ENCODE data around the gene SLTM.
A peak's percentile ranks its signal among the peaks of the same experiment; 100 is the strongest.

The SLTM gene

DNA sequence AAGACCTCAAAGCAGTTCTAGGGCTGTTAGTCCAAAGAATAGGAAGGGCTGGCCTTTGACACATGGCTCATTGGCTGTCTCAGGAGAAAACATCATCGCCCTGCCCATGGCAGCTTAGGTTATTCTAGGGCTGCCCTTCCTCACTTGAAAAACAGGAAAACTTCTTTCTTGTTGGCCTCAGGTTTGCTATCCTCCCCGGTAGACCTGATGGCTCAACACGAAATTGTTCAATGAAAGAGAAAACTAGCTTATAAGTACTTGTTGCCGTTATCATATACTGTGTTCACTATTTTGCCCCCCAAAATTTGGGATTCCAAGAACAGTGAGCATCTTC is 602 bp upstream of the SLTM start:
- no peaks in the 10 kb centered on the region for H3K27me3 Mint-ChIP-seq (ENCODE audit: low read depth, poor library complexity)
- peak overlapping the region; percentile 99 for H3K27ac Mint-ChIP-seq
- peaks cover under 1% of the 10 kb centered on the region for H3K36me3 Mint-ChIP-seq (ENCODE audit: low read depth)
- peak overlapping the region; percentile 95 for H3K4me3 Mint-ChIP-seq
- TF ChIP-seq, protein P1, sequence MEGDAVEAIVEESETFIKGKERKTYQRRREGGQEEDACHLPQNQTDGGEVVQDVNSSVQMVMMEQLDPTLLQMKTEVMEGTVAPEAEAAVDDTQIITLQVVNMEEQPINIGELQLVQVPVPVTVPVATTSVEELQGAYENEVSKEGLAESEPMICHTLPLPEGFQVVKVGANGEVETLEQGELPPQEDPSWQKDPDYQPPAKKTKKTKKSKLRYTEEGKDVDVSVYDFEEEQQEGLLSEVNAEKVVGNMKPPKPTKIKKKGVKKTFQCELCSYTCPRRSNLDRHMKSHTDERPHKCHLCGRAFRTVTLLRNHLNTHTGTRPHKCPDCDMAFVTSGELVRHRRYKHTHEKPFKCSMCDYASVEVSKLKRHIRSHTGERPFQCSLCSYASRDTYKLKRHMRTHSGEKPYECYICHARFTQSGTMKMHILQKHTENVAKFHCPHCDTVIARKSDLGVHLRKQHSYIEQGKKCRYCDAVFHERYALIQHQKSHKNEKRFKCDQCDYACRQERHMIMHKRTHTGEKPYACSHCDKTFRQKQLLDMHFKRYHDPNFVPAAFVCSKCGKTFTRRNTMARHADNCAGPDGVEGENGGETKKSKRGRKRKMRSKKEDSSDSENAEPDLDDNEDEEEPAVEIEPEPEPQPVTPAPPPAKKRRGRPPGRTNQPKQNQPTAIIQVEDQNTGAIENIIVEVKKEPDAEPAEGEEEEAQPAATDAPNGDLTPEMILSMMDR (IDR thresholded peaks at IDR 0.05), result no peak
- no peaks in the 10 kb centered on the region for H3K9me3 Mint-ChIP-seq
- DNase-seq, result no peak
- H3K4me1 Mint-ChIP-seq, result peaks cover 23% of the 10 kb centered on the region

DNA sequence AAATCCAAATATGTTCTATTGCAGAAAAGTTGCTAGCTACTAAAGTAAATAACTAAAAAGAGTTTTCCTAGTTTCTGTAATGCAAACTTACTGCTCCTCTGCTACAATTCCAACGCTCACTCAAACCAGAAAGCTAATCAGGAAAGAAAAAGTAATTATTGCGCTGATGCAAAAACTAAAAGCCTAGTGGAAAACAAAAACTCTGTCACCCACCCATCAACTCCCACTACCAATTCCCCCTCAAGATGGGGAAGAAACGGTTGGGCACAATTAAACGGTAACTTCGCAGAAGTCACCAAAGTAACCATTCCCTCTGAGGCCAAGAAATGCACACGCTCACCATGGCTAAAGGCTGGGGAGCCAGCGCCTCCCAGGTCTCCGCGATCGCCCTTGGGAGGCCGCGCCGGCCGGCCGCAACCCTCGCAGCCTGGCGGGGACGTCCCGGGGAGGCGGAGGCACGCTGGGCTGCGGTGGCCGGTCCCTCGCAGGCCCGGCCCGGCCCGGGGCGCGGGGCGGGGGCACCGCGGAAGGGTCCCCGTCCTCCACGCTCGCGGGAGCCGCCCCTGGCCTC is 684 bp downstream of the SLTM start:
- TF ChIP-seq, protein P1 (IDR thresholded peaks at IDR 0.05), result no peak
- H3K4me3 Mint-ChIP-seq, result peak overlapping the region; percentile 99
- DNase-seq, result peak; percentile 64
- no peaks in the 10 kb centered on the region for H3K27me3 Mint-ChIP-seq (ENCODE audit: low read depth, poor library complexity)
- H3K36me3 Mint-ChIP-seq (ENCODE audit: low read depth), result peaks cover 12% of the 10 kb centered on the region
- no peaks in the 10 kb centered on the region for H3K9me3 Mint-ChIP-seq
- H3K27ac Mint-ChIP-seq, result peak overlapping the region; percentile 99
- H3K4me1 Mint-ChIP-seq, result peaks cover 23% of the 10 kb centered on the region

DNA sequence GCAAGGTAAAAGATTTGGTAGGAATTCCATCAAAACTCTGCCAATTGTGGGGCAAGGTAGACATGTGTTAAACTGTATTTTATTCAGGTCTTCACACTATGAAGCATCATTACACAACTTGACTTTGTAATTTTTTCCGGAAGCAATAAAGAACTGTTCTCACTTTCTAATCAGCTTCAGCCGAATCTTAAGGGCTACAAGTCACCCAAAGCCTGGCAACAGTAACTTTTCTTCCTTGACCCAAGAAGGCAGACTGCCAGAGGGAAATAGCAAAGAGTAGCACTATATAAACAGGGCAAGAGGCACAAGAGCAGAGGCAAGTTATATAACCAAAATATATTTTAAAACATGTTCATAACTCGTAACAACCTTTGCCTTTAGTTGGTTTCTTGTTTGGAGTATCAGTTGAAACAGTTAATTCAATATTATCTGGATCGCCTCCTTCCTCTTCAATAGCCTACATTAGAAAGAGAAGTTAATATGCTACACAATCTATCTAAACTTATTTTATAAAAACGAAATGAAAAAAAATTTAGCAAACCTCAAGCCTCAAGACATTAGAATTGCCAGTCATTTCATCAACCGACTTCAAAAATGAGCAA is 1.4 kb downstream of the SLTM start:
- peaks cover 23% of the 10 kb centered on the region for H3K4me1 Mint-ChIP-seq
- no peak for DNase-seq
- peak overlapping the region; percentile 99 for H3K4me3 Mint-ChIP-seq
- TF ChIP-seq, protein P1 (IDR thresholded peaks at IDR 0.05), result no peak
- no peaks in the 10 kb centered on the region for H3K9me3 Mint-ChIP-seq
- H3K36me3 Mint-ChIP-seq (ENCODE audit: low read depth), result peaks cover 12% of the 10 kb centered on the region
- no peaks in the 10 kb centered on the region for H3K27me3 Mint-ChIP-seq (ENCODE audit: low read depth, poor library complexity)
- H3K27ac Mint-ChIP-seq, result peak overlapping the region; percentile 99

DNA sequence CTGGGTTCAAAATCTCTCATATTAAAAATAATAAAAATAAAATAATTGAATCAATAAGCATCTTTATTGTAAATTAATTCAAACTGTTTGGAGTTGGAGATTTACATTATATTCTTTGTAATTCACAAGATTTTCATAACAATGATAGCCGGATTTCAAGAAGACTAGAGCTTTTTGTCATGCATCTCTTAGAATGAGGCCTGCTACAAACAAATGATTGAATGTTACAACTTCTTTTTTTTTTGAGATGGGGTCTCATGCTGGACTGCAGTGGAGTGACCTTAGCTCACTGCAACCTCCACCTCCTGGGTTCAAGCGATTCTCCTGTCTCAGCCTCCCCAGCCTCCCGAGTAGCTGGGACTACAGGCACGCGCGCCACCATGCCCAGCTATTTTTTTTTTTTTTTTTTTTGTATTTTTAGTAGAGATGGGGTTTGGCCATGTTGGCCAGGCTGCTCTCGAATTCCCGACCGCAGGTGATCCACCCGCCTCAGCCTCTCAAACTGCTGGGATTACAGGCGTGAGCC is 3.5 kb downstream of the SLTM start:
- TF ChIP-seq, protein P1 (IDR thresholded peaks at IDR 0.05), result no peak
- no peak for DNase-seq
- H3K4me3 Mint-ChIP-seq, result no peak overlapping the region
- H3K4me1 Mint-ChIP-seq, result peaks cover 34% of the 10 kb centered on the region
- H3K36me3 Mint-ChIP-seq (ENCODE audit: low read depth), result peaks cover 19% of the 10 kb centered on the region
- H3K9me3 Mint-ChIP-seq, result no peaks in the 10 kb centered on the region
- H3K27me3 Mint-ChIP-seq (ENCODE audit: low read depth, poor library complexity), result no peaks in the 10 kb centered on the region
- H3K27ac Mint-ChIP-seq, result no peak overlapping the region

DNA sequence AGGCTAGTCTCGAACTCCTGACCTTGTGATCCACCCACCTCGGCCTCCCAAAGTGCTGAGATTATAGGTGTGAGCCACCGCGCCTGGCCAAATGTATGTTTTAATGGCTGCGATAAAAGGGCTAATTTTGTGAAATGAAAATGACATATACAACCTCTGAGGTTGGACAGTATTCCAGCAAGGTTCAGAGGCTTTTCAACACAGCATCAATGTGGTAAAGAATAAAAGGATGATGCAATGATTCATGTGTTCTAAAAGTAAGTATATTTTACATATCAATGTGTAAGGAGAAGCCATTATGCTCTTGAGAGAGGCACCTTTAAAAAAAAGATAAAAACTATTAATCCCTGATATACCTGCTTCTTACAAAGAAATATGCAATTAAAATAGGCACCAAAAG is 6.7 kb downstream of the SLTM start:
- no peak overlapping the region for H3K27ac Mint-ChIP-seq
- TF ChIP-seq, protein P1 (IDR thresholded peaks at IDR 0.05), result no peak
- DNase-seq, result no peak
- H3K4me3 Mint-ChIP-seq, result no peak overlapping the region
- no peaks in the 10 kb centered on the region for H3K9me3 Mint-ChIP-seq
- H3K36me3 Mint-ChIP-seq (ENCODE audit: low read depth), result peaks cover 33% of the 10 kb centered on the region
- H3K4me1 Mint-ChIP-seq, result peaks cover 22% of the 10 kb centered on the region
- no peaks in the 10 kb centered on the region for H3K27me3 Mint-ChIP-seq (ENCODE audit: low read depth, poor library complexity)

DNA sequence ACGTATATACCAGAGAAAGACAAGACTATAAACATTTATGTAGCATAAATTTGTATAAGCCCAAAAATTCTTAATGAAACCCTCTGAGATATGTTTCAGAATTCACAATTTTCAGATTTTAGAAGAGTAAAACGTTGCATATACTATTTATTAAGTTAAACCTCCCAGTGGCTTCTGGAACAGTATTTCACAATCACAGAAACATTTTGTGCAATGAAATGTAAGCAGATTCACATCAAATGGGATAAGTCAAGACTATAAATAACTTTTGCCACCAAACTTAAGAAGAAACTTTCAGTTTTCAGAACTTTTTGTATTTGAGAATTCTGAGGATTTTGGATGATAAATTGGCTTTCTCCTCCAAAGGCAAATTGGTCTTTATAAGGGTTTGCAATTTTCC is 9.2 kb downstream of the SLTM start:
- Mint-ChIP-seq H3K27me3 (ENCODE audit: low read depth, poor library complexity) (no peaks in the 10 kb centered on the region), H3K27ac (no peak overlapping the region), H3K4me1 (peaks cover 13% of the 10 kb centered on the region), H3K4me3 (no peak overlapping the region), H3K36me3 (ENCODE audit: low read depth) (peaks cover 50% of the 10 kb centered on the region), H3K9me3 (no peaks in the 10 kb centered on the region)
- TF ChIP-seq, protein P1 (IDR thresholded peaks at IDR 0.05), result no peak
- DNase-seq, result no peak

Data from nephron progenitor cell (in vitro differentiated cells).